Adrenal gland (tissue), 12 donors: ENCODE measurements around the gene YTHDF1. TPM values are rescaled to one million over a fixed set of nuclear protein-coding genes. Genes with fewer than 3 reads are reported as not detected.

Experiments
- DNase-seq, 7 donors: peaks; one replicate each; pipeline ENCODE4 v3.0.0-alpha.2; 2019 to 2020
- H3K27ac ChIP-seq, 5 donors: fragments of 200-600 bp; sonication (generic) in 4 of 5; 1 replicate in 3 of 5; 2 replicates in 2 of 5; pipeline versions ENCODE4 v1.5.1 to v1.8.0; 2016 to 2020; ENCODE audit warnings: mild to moderate bottlenecking in 1 of 5
- H3K27me3 ChIP-seq: fragments of 200-600 bp; 2 replicates; pipeline ENCODE4 v1.8.0; 2021
- H3K36me3 ChIP-seq, 2 donors: fragments of 200-600 bp; replicated peaks in 1 of 2; 1 replicate in 1 of 2; 2 replicates in 1 of 2; pipeline versions ENCODE4 v1.5.1 to v1.8.0; 2018 to 2022
- H3K4me1 ChIP-seq, 2 donors: fragments of 200-600 bp; replicated peaks in 1 of 2; 1 replicate in 1 of 2; 2 replicates in 1 of 2; pipeline versions ENCODE4 v1.5.1 to v1.8.0; 2018 to 2021
- H3K4me3 ChIP-seq, 4 donors: fragments of 200-600 bp; sonication (generic) in 3 of 4; one replicate each; pipeline ENCODE4 v1.5.1; 2016 to 2018
- H3K9me3 ChIP-seq, 3 donors: fragments of 200-600 bp; sonication (generic) in 1 of 3; replicated peaks in 1 of 3; 1 replicate in 2 of 3; 2 replicates in 1 of 3; pipeline versions ENCODE4 v1.5.1 to v1.8.0; 2016 to 2021
- POLR2A ChIP-seq, 2 donors: fragments of 450-650 bp; IDR thresholded peaks; one replicate each; pipeline ENCODE4 v1.6.1; 2017; ENCODE audit warnings: antibody characterized with exemption in 2 of 2, mild to moderate bottlenecking in 2 of 2, moderate library complexity in 1 of 2
- WGBS, 4 donors: extraction: QIAGEN DNeasy Blood & Tissue Kit in 2 of 4; methylation state at CpG; one replicate each; pipeline versions ENCODE4 v1.1.5 to v1.1.7; 2013 to 2017; 5-methylcytosine and 5-hydroxymethylcytosine counted together
- intact Hi-C, 2 donors: fragments of 100-400 bp; cut with DNase I; formaldehyde crosslinking; loops; one replicate each; pipeline versions ENCODE4 v1.14.1 to v1.15.0; 2022 to 2023
- polyA plus RNA-seq, 3 donors: library from polyadenylated mRNA; stranded (reverse); fragments of 200-250 nt in 2 of 3; fragments of 350-450 nt in 1 of 3; fragmentation: Illumina TruSeq in 1 of 3; extraction: RNeasy Lipid Tissue Mini Kit (QIAGEN cat#74804) in 1 of 3; gene quantifications; one replicate each; pipeline ENCODE4 v1.2.3, GENCODE V29; 2013 to 2014
- total RNA-seq, 9 donors: library from RNA; depleted of rRNA in 4 of 9; stranded (reverse); fragments of >200 nt in 4 of 9; fragments of 120-200 nt in 1 of 9; fragmentation: NEBNext Ultra II Directional in 1 of 9; extraction: Animal tissue kit (Norgen Biotek cat#: 25700) in 1 of 9; gene quantifications; one replicate each; pipeline versions ENCODE4 v1.1.0 to v1.2.4, GENCODE V29; 2013 to 2023
- TF ChIP-seq, protein P1 (sequence below), 6 experiments: fragments of 450-650 bp in 4 of 6; fragments of 200-600 bp in 2 of 6; sonication (generic) in 1 of 6; IDR thresholded peaks; 1 replicate in 5 of 6; 2 replicates in 1 of 6; pipeline versions ENCODE4 v1.5.1 to v1.8.0; 2016 to 2021; ENCODE audit warnings: antibody characterized with exemption in 6 of 6, mild to moderate bottlenecking in 2 of 6, moderate library complexity in 1 of 6
- donor health status: healthy with polysubstance abuse.
- donor health status: Bipolar disorder and iron deficiency.
- donor health status: DM: yes; HTN: yes; CAD: no.
- donor health status: DM: no; HTN: no; CAD: no.
- donor health status: DM: no; HTN: no; CAD: no.
- donor health status: DM: yes; HTN: yes; CAD: no.

Gene YTHDF1
- total and polyA plus RNA-seq, 12 donors: 18.1 to 41.9 (median 32.5) TPM

- H3K27me3 ChIP-seq: peaks cover 16% of the 10 kb centered on the region
Measured at GRCh38 chr20:63259734-63260460, 44.0 kb upstream of the YTHDF1 start.

DNA sequence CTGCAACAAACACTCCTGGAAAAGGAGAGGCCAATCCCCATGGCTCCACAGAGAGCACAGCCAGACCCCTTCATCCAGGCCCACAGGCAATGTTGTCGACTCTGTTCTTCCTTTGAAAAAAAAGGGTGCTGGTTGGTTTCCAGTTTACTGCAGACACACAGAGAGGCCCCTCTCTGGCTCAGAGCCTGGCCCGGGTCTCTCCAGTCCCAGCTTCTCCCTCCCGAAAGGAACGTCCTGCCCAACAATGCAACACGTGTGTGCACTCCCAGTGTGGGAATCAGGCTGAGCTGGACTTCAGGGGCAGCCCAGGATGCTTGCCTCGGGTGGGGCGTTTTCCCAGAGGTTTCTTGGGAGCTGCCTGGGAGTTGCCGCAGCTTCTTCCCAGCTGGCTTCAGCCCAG lies 42.9 kb upstream of the YTHDF1 start:
- Histone ChIP-seq H3K9me3 (no peaks in the 10 kb centered on the region), H3K4me3 (no peak overlapping the region), H3K27ac (no peak overlapping the region), H3K36me3 (no peaks in the 10 kb centered on the region), H3K27me3 (peaks cover 26% of the 10 kb centered on the region), H3K4me1 (no peaks in the 10 kb centered on the region)
- DNase-seq: no peak
- WGBS, 4 donors: 60 to 76% (median 61%) methylated on average over 6 to 8 of the region's 8 CpGs
- TF ChIP-seq, protein P1, sequence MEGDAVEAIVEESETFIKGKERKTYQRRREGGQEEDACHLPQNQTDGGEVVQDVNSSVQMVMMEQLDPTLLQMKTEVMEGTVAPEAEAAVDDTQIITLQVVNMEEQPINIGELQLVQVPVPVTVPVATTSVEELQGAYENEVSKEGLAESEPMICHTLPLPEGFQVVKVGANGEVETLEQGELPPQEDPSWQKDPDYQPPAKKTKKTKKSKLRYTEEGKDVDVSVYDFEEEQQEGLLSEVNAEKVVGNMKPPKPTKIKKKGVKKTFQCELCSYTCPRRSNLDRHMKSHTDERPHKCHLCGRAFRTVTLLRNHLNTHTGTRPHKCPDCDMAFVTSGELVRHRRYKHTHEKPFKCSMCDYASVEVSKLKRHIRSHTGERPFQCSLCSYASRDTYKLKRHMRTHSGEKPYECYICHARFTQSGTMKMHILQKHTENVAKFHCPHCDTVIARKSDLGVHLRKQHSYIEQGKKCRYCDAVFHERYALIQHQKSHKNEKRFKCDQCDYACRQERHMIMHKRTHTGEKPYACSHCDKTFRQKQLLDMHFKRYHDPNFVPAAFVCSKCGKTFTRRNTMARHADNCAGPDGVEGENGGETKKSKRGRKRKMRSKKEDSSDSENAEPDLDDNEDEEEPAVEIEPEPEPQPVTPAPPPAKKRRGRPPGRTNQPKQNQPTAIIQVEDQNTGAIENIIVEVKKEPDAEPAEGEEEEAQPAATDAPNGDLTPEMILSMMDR (IDR thresholded peaks at IDR 0.05): no peak
- TF ChIP-seq POLR2A (IDR thresholded peaks at IDR 0.05): no peak
- intact Hi-C loops: no loop called here

More at GRCh38 chr20:63259734-63260460, 44.0 kb upstream of the YTHDF1 start:
- Histone ChIP-seq H3K4me3 (no peak overlapping the region), H3K36me3 (no peaks in the 10 kb centered on the region), H3K9me3 (no peaks in the 10 kb centered on the region), H3K4me1 (no peaks in the 10 kb centered on the region), H3K27ac (no peak overlapping the region)
- DNase-seq: no peak
- WGBS, 4 donors: 72 to 86% (median 77%) methylated on average over 12 to 25 of the region's 25 CpGs
- intact Hi-C loops: no loop called here
- TF ChIP-seq POLR2A (IDR thresholded peaks at IDR 0.05): no peak
- TF ChIP-seq, protein P1 (IDR thresholded peaks at IDR 0.05): no peak

GRCh38 chr20:63257629-63258028 lies 41.7 kb upstream of the YTHDF1 start:
- Histone ChIP-seq H3K9me3 (no peaks in the 10 kb centered on the region), H3K27ac (no peak overlapping the region), H3K4me3 (no peak overlapping the region), H3K4me1 (peaks cover 0 to 5% of the 10 kb centered on the region in 2 donors), H3K27me3 (peaks cover 35% of the 10 kb centered on the region), H3K36me3 (no peaks in the 10 kb centered on the region)
- DNase-seq: no peak
- WGBS, 4 donors: 82 to 90% (median 87%) methylated on average over 13 of the region's 13 CpGs
- intact Hi-C loops: no loop called here
- TF ChIP-seq, protein P1 (IDR thresholded peaks at IDR 0.05): no peak
- TF ChIP-seq POLR2A (IDR thresholded peaks at IDR 0.05): no peak

DNA sequence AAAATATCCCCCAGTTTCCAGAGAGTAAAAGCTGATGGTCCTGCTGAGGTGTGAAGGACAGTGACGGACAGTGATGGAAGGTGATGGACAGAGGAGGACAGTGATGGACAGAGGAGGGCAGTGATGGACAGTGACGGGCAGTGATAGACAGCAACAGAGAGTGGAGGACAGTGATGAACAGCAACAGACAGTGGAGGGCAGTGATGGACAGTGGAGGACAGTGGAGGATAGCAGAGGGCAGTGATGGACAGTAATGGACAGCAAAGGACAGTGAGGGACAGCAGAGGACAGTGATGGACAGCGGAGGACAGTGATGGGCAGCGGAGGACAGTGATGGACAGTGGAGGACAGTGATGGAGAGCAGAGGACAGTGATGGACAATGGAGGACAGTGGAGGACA lies 41.0 kb upstream of the YTHDF1 start:
- TF ChIP-seq, protein P1 (IDR thresholded peaks at IDR 0.05): no peak
- no peak for TF ChIP-seq POLR2A (IDR thresholded peaks at IDR 0.05)
- no peak overlapping the region for H3K27ac ChIP-seq
- H3K4me1 ChIP-seq: peaks cover 0 to 5% of the 10 kb centered on the region in 2 donors
- H3K9me3 ChIP-seq: no peaks in the 10 kb centered on the region
- peaks cover 40% of the 10 kb centered on the region for H3K27me3 ChIP-seq
- DNase-seq: no peak
- 79 to 86% (median 82%) methylated on average over 4 of the region's 4 CpGs for WGBS, 4 donors
- no peaks in the 10 kb centered on the region for H3K36me3 ChIP-seq
- H3K4me3 ChIP-seq: no peak overlapping the region
- intact Hi-C loops: no loop called here
